ENCODE results near the gene VEPH1.

DNA sequence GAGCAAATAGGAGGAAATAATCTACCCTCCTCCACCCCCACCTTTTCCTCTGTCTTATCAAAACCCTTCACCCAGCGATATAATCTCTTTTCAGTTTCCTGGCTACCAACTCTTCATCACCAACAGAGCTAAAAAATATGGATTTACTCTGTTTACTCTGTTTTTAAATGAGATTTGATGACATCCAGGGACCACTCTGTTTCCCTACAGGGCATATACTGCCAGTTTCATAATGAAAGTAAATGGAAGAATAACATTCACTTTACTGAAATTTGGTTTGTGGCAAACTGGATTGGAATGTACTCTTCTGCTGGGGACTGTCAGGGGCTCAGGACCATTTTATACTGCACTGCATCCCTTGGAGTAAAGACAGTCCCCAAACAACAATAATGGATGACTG, 146.7 kb downstream of the VEPH1 start:
- no peak for TF ChIP-seq CTCF (IDR thresholded peaks at IDR 0.05; ENCODE audit: insufficient read depth, low read length, poor library complexity, severe bottlenecking)
- no peak for TF ChIP-seq EZH2phosphoT487 (conservative IDR thresholded peaks at IDR 0.05; ENCODE audit: low read length)

Measured in SU-DHL-6 (cell line).